IPS-15b (cell line): Measurements from ENCODE around the gene ITCH.
"Not testable (repeated sequence)": the region's sequence is repeated elsewhere in the genome, so short reads cannot be mapped to it uniquely, and the experiment has no call there.

Experiments
- H3K27me3 ChIP-seq: one replicate; pipeline ENCODE4 v1.6.1; 2013; ENCODE audit warnings: low read length; ENCODE audit not compliant: control insufficient read depth, insufficient read depth
- H3K36me3 ChIP-seq: one replicate; pipeline ENCODE4 v1.6.1; 2013; ENCODE audit warnings: low read length; ENCODE audit not compliant: control insufficient read depth, insufficient read depth
- H3K4me1 ChIP-seq: one replicate; pipeline ENCODE4 v1.6.1; 2013; ENCODE audit warnings: mild to moderate bottlenecking, low read length; ENCODE audit not compliant: control insufficient read depth, insufficient read depth
- H3K4me3 ChIP-seq: one replicate; pipeline ENCODE4 v1.5.1; 2013; ENCODE audit warnings: low read depth, low read length
- H3K9ac ChIP-seq: one replicate; pipeline ENCODE4 v1.6.1; 2013; ENCODE audit warnings: low read depth, mild to moderate bottlenecking, low read length
- H3K9me3 ChIP-seq: one replicate; pipeline ENCODE4 v1.6.1; 2013; ENCODE audit warnings: mild to moderate bottlenecking, low read length; ENCODE audit not compliant: control insufficient read depth, insufficient read depth

The ITCH gene

GRCh38 chr20:34405942-34406341 lies 42.9 kb downstream of the ITCH start:
- H3K4me3 ChIP-seq, H3K9me3 ChIP-seq, H3K36me3 ChIP-seq, H3K9ac ChIP-seq, H3K27me3 ChIP-seq, H3K4me1 ChIP-seq: not testable (repeated sequence)

- no peaks in the 10 kb centered on the region for H3K36me3 ChIP-seq
- no peaks in the 10 kb centered on the region for H3K4me1 ChIP-seq
- no peak overlapping the region for H3K4me3 ChIP-seq
- H3K9me3 ChIP-seq: no peaks in the 10 kb centered on the region
- no peak overlapping the region for H3K9ac ChIP-seq
- no peaks in the 10 kb centered on the region for H3K27me3 ChIP-seq
Observed at GRCh38 chr20:34407962-34408474, 44.9 kb downstream of the ITCH start.

DNA sequence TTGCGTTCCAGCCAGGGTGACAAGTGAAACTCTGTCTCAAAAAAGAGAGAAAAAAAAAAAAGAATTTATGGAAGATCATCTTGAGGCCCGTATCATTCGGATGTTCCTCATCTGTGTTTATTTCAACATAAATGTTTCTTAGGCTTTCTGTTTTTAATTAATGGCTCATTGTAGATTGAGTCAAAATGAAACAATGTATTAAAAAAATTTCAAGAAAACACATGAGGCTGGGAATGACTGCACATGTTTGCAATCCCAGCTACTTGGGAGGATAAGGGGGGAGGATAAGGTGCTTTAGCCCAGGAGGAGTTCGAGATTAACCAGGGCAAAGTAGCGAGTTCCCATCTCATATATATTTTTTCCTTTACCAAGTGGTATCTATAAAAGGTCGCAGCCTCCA lies 47.3 kb downstream of the ITCH start:
- H3K4me1 ChIP-seq: no peaks in the 10 kb centered on the region
- no peaks in the 10 kb centered on the region for H3K27me3 ChIP-seq
- no peaks in the 10 kb centered on the region for H3K9me3 ChIP-seq
- no peaks in the 10 kb centered on the region for H3K36me3 ChIP-seq
- no peak overlapping the region for H3K4me3 ChIP-seq
- no peak overlapping the region for H3K9ac ChIP-seq

GRCh38 chr20:34412453-34412852 lies 49.4 kb downstream of the ITCH start:
- H3K27me3 ChIP-seq: no peaks in the 10 kb centered on the region
- H3K4me3 ChIP-seq: no peak overlapping the region
- no peaks in the 10 kb centered on the region for H3K4me1 ChIP-seq
- no peaks in the 10 kb centered on the region for H3K36me3 ChIP-seq
- no peak overlapping the region for H3K9ac ChIP-seq
- no peaks in the 10 kb centered on the region for H3K9me3 ChIP-seq

GRCh38 chr20:34414525-34414924 lies 51.5 kb downstream of the ITCH start:
- H3K4me1 ChIP-seq, H3K36me3 ChIP-seq: not testable (repeated sequence)

GRCh38 chr20:34415079-34415478 lies 52.0 kb downstream of the ITCH start:
- no peaks in the 10 kb centered on the region for H3K9me3 ChIP-seq
- no peaks in the 10 kb centered on the region for H3K27me3 ChIP-seq
- no peak overlapping the region for H3K9ac ChIP-seq
- H3K36me3 ChIP-seq: no peaks in the 10 kb centered on the region
- H3K4me3 ChIP-seq: no peak overlapping the region
- no peaks in the 10 kb centered on the region for H3K4me1 ChIP-seq

More at GRCh38 chr20:34414525-34414924, 51.5 kb downstream of the ITCH start:
- H3K9ac ChIP-seq, H3K9me3 ChIP-seq, H3K27me3 ChIP-seq, H3K4me3 ChIP-seq: not testable (repeated sequence)

DNA sequence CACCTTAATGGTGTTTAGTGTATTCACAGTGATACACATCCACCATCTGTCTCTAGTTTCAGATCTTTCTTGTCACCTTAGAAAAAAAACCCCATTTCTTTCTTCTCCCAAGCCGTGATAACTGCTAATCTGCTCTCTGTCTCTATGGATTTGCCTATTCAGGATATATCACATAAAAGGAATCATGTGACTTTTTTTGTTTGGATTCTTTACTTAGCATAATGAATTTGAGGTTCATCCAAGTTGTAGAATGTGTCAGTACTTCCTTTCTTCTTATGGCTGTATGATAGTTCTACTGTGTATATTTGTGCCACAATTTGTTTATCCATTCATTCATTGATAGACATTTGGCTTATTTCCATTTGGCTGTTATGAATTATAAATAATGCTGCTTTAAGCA lies 57.1 kb downstream of the ITCH start:
- no peaks in the 10 kb centered on the region for H3K4me1 ChIP-seq
- H3K4me3 ChIP-seq: no peak overlapping the region
- no peaks in the 10 kb centered on the region for H3K27me3 ChIP-seq
- H3K36me3 ChIP-seq: peaks cover 5% of the 10 kb centered on the region
- no peaks in the 10 kb centered on the region for H3K9me3 ChIP-seq
- H3K9ac ChIP-seq: no peak overlapping the region

GRCh38 chr20:34420975-34421374 lies 57.9 kb downstream of the ITCH start:
- Histone ChIP-seq H3K9me3 (no peaks in the 10 kb centered on the region), H3K9ac (no peak overlapping the region), H3K36me3 (peaks cover 5% of the 10 kb centered on the region), H3K4me1 (no peaks in the 10 kb centered on the region), H3K4me3 (no peak overlapping the region), H3K27me3 (no peaks in the 10 kb centered on the region)

DNA sequence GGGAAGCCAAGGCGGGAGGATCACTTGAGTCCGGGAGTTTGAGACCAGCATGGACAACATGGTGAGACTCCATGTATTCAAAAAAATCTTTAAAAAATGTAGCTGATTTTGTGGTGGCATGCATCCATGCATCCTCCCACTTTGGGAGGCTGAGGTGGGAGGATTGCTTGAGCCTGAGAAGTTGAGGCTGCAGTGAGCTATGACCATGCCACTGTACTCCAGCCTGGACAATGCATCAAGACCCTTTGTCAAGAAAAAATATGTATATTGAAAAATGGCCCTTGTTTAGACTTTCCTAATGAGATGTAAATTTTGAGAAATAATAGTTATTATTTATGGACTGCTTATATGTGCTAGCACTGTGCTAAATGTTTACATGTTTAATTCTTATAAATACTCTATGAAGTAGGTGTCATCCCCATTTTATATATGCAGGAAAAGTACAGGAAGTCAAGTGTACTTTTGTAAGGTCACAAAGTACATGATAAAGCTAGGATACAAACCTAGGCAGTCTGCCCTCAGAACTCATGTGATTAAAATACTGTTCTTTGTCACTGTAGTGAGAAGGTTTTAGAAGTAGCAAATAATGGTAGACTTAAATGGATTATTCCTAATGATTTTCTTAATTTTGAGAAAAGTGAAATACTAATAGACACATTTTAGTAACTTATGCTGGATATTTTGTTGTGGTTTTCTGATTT lies 58.8 kb downstream of the ITCH start:
- no peaks in the 10 kb centered on the region for H3K4me1 ChIP-seq
- no peaks in the 10 kb centered on the region for H3K27me3 ChIP-seq
- no peak overlapping the region for H3K4me3 ChIP-seq
- no peaks in the 10 kb centered on the region for H3K9me3 ChIP-seq
- peaks cover 6% of the 10 kb centered on the region for H3K36me3 ChIP-seq
- no peak overlapping the region for H3K9ac ChIP-seq

DNA sequence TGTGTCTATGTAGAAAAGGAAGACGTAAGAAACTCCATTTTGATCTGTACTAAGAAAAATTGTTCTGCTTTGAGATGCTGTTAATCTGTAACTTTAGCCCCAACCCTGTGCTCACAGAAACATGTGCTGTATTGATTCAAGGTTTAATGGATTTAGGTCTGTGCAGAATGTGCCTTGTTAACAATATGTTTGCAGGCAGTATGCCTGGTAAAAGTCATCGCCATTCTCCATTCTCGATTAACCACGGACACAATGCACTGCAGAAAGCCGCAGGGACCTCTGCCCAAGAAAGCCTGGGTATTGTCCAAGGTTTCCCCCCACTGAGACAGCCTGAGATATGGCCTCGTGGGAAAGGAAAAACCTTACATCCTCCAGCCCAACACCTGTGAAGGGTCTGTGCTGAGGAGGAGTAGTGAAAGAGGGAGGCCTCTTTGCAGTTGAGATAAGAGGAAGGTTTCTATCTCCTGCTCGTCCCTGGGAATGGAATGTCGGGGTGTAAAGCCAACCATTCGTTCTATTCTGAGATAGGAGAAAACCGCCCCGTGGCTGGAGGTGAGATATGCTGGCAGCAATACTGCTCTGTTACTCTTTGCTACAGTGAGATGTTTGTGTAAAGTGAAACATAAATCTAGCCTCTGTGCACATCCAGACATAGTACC lies 62.1 kb downstream of the ITCH start:
- H3K27me3 ChIP-seq: not testable (repeated sequence)

DNA sequence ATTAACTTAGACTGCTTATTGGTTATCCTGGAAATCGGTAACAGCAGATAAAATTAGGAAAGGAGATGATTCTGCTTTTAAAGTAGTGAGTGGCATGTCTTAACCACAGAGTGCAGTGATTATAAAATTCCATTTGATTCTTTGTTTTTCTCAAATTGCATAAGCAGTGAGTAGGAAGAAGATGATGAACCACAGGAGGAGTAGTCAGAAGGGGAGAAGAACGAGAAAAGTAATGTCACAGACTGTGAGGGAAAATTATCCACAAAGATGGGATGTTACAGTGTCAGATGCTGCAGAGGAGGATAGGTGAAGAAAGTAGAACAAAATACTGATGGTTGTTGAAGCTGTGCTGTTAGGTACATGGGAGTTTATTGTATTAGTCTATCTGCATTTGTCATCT lies 63.0 kb downstream of the ITCH start:
- H3K9me3 ChIP-seq: no peaks in the 10 kb centered on the region
- no peak overlapping the region for H3K4me3 ChIP-seq
- H3K4me1 ChIP-seq: no peaks in the 10 kb centered on the region
- no peaks in the 10 kb centered on the region for H3K27me3 ChIP-seq
- no peak overlapping the region for H3K9ac ChIP-seq
- H3K36me3 ChIP-seq: peaks cover 4% of the 10 kb centered on the region

More for the DNA sequence above, 62.1 kb downstream of the ITCH start:
- not testable (repeated sequence) for H3K4me3 ChIP-seq, H3K36me3 ChIP-seq, H3K9ac ChIP-seq, H3K9me3 ChIP-seq, H3K4me1 ChIP-seq

GRCh38 chr20:34427331-34427730 lies 64.3 kb downstream of the ITCH start:
- Histone ChIP-seq H3K9ac (no peak overlapping the region), H3K36me3 (peaks cover 3% of the 10 kb centered on the region), H3K4me1 (no peaks in the 10 kb centered on the region), H3K9me3 (no peaks in the 10 kb centered on the region), H3K27me3 (no peaks in the 10 kb centered on the region), H3K4me3 (no peak overlapping the region)
